Transverse colon (tissue), 3 donors: ENCODE results near the gene PSMB9.

ENCODE experiments used
- CTCF ChIP-seq, 5 experiments: fragments of 200-600 bp in 3 of 5; fragments of 450-650 bp in 2 of 5; sonication (generic) in 3 of 5; IDR thresholded peaks; 1 replicate in 2 of 5; 2 replicates in 3 of 5; pipeline ENCODE4 v1.5.1; 2016 to 2017; ENCODE audit warnings: antibody characterized with exemption in 5 of 5, inconsistent platforms in 3 of 5, mild to moderate bottlenecking in 2 of 5, moderate library complexity in 1 of 5
- EP300 ChIP-seq: sonication (generic); formaldehyde crosslinking; IDR thresholded peaks from one replicate; pipeline ENCODE4 v1.6.1; 2017; ENCODE audit warnings: antibody characterized with exemption, low read depth
- POLR2A ChIP-seq: fragments of 450-650 bp; IDR thresholded peaks from one replicate; pipeline ENCODE4 v1.6.1; 2016; ENCODE audit warnings: antibody characterized with exemption, mild to moderate bottlenecking, moderate library complexity

- TF ChIP-seq CTCF (IDR thresholded peaks at IDR 0.05) (no peak), POLR2A (no peak), EP300 (no peak)
Observed at GRCh38 chr6:32840604-32841246, 13.3 kb upstream of the PSMB9 start.
